Pons (tissue), 1 donor: Measurements from ENCODE around the gene GNA14.
A peak's percentile ranks its signal among the peaks of the same experiment; 100 is the strongest.
"Not testable (repeated sequence)": the region's sequence is repeated elsewhere in the genome, so short reads cannot be mapped to it uniquely, and the experiment has no call there.

Experiments
- DNase-seq: peaks from one replicate; pipeline ENCODE4 v3.0.0-alpha.2; 2016; ENCODE audit warnings: low spot score

Gene GNA14

DNA sequence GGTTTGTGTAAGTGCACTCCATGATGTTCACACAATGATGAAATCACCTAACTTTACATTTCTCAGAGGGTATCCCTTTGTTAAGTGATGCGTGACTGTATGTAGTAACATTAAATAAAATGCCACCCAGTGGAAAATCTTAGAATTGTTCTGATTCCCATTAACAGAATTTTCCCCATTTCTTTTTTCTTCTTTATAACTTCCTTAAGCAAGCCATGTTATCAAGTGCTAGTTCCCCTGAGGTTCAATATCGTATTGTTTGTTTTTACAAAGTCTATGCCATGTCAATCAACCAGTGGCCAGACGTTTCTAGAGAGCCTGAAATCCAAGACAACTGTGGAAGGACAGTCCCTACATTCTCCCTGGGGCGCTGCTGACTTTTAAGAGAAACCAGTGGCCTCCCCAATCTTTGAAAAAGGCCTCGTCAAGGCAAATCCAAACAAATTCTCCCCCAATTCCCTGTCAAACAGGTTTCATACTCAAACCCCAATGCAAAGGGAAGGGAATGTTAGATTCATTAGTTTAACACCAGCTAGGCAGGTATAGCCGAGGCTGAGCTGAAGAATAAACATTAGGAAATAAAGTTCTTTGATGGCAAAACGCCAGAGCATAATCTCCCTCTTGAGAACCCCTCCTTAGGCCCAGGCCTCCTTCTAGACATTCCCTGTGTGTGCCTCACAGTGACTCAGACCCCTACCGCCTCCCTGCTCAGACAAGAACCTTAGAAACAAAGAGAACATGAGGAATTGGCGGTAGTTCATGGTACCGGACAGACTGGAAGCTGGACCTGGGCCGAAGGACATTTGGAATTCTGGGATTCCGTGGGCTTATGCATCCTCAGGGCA is 198.7 kb downstream of the GNA14 start:
- no peak for DNase-seq

DNA sequence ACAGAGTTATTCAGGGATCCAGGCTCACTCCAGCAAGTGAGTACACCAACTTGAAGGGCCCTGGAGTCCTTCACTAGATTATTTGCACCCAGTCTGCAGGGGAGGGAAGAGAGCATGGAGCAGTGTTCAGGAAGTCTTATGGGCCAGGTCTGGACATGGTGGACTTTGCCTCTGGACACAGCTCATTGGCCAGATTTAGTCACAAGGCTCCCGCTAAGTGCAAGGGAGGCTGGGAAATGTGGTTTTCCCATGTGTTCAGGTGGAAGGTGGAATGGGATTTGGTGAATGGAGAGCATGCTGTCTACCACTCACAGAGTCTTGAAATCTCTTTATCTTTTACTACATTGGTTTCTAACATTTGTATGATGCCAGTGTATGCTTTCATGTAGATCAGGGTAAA is 200.5 kb downstream of the GNA14 start:
- DNase-seq = no peak

DNA sequence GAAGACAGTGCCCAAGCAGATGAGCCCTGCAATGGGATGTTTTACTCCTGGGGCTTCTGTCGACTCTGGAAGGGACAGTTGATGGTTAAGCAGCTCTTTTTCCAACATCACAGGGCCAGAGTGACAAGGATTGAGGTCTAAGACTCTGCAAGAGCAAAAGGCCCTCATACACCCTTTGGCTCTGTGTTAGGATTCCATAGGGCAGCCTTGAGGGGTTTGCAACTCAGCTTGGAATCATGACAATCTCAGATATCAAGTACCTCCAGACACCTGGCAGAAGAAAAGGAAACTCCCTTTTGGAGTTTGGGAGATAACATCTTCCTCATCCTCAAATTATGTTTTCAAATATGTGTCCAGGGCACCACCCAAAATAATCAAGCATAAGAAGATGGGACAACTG is 205.7 kb downstream of the GNA14 start:
- DNase-seq = no peak

DNA sequence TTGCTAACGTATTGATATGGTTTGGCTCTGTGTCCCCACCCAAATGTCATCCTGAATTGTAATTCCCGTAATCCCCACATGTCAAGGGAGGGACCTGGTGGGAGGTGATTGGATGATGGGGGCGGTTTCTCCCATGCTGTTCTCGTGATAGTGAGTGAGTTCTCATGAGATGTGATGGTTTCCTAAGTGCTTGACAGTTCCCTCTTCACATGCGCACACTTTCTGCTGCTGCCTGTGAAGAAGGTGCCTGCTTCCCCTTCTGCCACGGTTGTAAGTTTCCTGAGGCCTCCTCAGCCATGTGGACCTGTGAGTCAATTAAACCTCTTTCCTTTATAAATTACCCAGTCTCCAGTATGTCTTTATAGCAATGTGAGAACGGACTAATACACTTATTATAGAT is 207.0 kb downstream of the GNA14 start:
- DNase-seq = not testable (repeated sequence)

DNA sequence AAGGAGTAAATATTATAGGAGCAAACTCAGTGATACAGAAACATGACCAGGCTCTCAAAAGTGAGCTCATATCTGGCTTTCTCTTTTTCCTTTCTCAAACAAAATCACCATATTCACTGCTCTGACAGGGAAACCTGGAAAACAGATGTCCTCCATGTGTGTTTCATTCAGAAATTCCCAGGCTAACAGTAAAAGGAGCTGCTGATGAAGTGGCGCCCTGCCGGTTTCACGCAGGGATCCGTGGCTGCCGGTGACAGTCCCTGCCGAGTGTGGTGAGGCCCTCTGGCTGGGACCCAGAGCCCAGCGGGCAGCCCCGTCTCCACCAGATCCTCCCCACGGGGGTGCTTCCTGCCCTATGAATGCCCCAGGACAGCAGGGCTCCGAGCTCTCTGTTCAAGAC is 208.1 kb downstream of the GNA14 start:
- peak; percentile 77 for DNase-seq

DNA sequence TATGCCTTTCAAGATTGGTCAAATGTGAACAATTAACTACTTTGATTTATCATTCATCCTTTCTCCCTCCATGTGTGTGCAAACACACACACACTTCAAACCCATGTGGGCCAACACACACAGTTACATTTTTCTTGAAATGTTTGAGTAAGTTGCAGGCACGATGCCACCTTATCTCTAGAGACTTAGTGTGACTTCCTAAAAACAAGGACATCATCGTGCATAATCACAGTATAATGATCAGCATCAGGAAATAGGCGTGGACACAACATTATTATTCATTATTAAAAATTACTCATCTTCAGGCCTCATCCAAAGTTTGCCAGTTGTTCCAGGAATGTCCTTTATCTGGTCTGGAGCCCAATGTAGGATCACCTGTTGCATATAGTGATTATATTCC is 209.5 kb downstream of the GNA14 start:
- no peak for DNase-seq

DNA sequence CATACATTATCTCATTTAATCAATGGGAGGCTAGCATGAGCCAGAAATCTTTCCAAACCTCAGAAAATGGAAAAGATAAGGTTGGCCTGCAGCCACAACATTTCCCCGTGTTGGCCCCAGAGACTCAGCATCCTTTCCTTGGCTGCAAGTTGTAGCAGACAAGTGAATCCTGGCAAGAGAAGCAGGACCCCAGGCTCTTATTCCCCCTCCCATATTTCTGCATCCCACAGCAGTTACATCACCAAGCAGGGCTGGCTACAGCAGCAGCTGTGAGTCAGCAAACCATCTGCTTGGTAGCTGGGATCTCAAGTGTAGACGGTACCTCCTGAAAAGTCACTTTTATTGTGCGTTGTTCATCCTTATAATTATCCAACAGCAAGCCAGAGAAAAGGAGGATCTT is 212.4 kb downstream of the GNA14 start:
- DNase-seq = no peak

DNA sequence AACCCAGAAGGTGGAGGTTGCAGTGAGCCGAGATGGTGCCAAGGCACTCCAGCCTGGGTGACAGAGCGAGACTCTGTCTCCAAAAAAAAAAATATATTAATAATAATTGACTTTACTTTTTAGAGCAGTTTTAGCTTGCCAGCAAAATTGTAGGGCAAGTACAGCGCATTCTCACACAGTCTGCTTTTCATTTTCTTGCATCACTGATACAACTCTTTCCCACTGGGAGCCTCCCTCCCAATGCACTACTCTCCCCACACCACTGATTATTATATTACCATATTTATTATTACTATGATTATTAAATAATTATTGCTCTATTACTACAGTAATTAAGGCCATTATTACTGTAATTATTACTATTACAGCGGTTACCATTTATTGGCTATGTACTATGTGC is 212.8 kb downstream of the GNA14 start:
- DNase-seq = no peak

DNA sequence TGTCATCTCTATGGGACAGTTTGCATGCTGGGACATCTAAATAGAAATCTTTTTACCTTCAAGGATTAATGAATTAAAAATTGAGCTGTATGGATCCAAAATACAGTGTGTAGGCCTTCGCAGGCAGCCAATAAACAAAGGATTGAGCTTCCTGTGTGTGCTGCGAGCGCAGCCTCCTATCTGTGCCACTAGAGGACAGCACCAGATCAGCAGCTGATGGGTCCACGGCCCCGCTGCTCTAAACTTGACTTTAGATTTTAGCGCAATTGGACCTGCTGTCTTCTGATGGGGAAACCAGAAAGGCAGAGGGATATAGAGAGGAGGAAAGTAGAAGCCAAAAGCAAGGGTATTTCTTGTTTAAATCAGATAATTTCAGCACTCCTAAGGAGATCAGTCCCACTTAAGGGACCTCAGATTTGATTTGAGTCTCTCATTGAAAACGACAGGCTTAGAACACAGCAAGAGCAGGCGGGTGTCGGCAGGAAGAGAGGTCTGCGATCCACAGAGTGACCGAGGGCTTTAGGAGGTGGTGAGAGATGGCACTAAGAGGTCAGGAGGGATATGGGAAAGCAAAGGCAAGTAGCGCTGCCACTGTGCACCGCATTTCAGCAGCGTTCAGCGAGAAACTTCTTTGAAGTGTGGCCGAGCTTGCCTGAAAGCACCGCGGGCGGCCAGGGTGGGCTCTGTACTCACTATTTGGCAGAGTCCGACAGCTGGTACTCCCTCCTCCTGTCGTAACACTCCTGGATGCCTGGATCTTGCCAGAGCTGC is 214.3 kb downstream of the GNA14 start:
- peak; percentile 86 for DNase-seq

DNA sequence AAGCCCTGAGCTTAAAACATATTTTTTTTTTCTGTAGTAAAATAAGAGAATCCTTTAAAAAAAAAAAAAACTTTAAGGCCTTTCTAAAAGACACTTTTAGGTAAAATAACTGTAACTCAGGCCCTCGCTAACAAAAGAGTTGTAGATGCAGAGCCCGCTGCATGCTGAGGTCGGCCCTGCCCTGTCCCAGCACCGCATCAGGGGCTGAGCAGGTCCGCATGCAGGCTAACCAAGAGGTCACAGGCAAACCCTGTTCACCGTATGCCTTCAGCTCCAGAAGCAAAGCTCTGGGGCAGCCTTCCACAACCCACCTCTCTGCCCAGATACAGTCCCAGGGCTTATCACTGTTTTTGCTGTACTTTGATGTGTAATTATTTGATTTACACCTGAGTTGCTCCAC is 216.1 kb downstream of the GNA14 start:
- no peak for DNase-seq

DNA sequence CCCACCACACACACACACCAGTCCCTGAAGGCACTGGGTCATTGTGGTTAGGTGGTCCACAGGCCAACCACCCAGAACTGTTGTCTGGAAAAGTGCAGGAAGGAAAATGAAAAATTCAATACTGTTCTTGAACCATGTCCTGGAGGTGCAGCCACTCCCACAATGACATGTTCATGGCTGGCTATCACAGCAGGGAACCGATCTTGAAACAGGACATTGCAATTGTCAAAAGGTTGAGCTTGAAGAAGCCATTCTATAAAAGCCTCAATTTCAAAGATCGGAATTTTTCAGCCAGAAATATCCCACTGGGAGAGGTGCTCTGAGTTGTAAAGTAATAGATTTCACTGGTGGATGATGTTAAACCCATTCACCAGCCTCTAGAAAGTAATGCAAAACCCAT is 218.2 kb downstream of the GNA14 start:
- DNase-seq = no peak

DNA sequence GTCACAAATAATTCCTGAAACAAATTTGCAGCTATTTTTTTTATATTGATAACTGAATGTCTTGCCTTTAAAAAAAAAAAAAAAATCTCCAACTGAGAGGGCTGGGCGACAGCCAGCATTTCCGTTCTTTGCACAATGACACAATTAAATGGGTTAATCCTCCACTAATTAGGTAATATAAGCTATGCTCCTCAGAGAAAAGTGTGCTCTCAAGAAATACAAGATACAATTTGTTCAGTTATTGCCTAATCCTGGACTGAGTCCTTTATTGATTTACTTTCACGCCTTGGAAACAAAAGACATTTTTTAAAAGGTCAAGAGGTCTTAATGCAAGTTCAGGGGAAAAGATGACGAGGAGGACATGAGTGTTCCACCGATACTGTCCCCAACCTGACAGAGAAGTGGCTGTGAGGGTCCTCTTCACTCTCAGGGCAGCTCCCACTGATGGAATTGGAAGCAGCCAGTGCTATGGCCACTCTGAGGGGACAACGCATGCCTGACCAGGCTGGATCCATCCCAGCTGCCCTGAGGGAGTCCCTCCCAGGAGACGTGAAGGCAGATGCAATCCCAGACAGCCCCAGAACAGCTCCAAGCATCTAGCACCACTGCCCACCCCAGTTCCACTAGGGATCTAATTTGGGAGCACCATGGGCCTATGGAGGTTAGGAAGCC is 220.7 kb downstream of the GNA14 start:
- DNase-seq = no peak

DNA sequence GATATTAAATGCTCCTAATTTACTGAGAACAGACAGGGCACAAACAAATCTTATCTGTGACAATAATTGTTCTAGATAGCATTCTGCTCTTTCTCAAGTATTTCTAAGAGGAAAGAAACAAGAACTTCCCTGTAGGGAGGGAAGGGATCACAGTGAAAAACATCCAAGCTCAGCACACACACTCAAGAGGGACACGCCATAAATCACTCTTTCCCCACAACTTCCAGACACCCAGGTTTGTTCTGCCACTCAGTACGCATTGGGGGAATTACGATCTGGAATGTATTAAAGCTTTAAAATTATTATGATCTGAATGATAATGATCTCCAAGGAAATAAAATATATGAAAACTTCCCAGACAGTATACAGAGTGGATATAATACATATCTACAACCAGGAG is 221.4 kb downstream of the GNA14 start:
- no peak for DNase-seq

DNA sequence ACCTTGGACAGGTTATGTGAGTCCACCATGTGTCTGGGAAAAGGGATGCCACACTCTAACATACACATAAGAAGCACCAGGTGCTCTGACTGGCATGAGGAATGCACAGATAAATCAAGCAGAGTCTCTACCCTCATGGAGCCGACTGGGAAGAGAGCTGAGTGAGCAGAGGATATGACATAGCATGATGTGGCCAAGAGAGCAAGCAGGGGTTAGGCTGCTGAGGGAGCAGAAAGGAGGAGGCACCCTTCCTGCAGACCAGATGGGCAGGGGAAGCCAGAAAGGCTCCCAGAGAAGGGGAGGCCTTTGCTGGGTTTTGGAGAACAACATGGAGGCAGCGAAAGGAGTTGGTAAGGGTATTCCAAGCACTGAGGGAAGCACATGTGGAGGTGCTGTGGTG is 223.1 kb downstream of the GNA14 start:
- DNase-seq = no peak

DNA sequence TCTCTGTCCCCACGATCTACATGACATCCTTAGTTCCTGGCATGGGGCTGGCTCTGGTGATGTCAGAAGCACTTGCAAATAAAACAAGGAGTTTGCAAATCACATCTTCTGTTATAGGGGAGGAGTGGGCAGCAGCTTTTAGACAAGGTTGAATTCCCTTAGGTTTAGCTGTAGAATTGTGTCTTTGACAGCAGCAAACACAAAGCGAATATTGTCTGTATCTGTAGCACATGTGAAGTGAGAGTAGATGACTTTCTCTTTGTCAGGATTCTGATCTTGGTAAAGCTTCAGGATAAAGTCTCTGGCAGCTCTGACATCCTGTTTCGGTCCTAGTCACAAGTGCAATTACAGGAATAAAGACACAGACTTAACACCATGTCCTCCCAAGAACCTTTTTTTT is 224.3 kb downstream of the GNA14 start:
- no peak for DNase-seq

DNA sequence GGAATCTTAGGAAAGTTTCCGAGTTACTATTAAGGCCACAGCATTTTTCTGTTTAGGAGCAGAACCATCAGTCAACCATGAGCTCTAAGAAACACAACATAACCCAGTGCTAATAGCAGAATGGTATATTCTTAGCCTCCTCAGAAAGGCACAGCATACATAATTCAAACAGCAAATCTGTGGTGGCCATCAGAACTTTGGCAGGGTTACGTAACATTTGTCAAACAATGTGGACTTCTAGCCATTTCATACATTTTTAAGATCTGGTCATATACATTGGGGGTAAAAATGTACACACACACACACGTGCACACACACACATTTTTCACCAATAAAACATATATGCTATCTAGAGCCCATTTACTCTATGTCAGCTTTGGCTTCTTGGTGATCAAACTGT is 225.2 kb downstream of the GNA14 start:
- DNase-seq = no peak

DNA sequence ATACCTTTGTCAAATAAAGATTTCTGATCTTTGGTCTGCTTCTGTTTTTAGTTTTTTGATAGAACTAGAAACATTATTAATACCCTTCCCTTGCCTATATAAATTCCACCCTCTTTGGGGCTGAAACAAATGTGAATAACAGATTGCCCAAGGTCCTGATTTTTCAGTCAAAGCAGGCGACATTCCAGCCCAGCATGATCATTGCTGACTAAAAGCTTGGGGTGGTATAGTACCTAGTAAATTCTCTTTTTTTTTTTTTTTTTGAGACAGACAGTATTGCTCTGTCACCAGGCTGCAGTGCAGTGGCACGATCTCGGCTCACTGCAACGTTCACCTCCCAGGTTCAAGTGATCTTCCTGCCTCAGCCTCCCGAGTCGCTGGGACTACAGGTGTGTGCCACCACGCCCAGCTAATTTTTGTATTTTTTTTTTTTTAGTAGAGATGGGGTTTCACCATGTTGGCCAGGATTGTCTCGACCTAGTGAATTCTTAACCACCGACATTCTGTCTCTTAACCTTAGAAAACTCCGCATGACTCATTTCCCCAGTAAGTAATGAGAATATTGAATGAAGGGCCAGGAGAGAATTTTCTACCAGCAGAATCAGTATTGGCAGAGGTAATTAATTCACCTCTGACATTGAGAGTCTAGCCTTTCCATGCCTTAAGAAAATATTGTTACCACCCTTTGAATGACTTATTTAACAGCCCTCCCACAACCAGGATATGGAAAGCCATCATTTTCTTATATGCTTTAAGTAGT is 226.4 kb downstream of the GNA14 start:
- DNase-seq = no peak

DNA sequence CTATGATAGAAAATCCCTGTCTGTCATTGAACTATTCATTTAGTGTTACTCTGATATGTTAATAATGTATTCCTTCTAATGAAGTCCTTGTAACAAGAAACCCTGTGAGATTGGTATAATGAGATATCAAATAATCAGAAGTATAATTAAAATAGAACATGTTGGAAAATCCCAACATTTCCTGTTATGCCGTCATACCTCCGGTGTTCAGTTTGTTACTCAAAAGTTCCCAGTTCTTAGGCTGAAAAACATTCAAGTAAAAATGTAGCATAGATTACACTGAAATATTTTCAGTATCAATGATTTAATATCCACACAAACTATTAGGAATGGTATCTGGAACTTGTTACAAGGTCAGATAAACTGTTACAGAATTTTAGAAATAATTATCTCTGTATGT is 227.5 kb downstream of the GNA14 start:
- no peak for DNase-seq

DNA sequence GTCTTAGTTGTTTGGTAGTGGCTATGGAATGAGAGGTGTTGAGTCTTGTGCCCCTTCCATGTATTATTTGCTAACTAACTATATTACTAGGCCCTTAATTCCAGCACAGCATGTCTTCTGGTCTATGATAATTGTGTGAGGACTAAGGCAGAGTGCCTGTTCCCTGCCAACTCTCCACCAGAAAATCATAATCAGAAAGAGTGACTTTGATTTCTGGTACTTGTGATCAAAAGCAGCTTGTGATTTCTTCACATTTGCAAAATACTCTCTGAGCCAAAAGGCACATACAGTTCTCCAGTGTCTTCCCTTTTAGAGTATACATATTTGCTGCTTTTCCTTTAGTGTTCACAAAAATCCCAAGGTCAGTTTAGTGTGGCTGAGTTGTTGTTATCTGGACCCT is 229.9 kb downstream of the GNA14 start:
- no peak for DNase-seq

DNA sequence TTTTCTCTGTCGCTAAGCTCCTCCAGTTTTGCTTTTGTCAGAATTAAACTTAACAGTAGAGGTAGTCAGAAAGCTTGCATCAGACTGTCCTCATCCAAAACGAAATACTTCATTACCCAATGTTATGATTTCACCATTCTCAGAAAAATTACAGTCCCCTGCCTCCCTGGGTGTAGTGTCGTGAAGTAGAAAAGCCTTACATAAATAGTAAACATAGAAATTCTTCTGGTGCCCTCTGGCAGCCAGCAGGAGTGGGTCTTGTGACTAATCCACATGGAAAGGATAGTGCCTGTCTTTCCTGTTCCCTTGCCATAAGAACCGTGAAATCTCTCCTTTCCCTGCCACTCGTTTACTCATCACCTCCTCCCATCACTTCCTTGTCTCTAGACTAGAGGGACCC is 230.6 kb downstream of the GNA14 start:
- peak; percentile 29 for DNase-seq

DNA sequence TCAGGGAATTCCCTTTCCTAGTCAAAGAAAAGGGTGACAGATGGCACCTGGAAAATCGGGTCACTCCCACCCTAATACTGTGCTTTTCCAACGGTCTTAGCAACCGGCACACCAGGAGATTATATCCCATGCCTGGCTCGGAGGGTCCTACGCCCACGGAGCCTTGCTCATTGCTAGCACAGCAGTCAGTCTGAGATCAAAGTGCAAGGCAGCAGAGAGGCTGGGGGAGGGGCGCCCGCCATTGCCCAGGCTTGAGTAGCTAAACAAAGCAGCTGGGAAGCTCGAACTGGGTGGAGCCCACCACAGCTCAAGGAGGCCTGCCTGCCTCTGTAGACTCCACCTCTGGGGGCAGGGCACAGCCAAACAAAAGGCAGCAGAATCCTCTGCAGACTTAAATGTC is 239.6 kb downstream of the GNA14 start:
- not testable (repeated sequence) for DNase-seq

DNA sequence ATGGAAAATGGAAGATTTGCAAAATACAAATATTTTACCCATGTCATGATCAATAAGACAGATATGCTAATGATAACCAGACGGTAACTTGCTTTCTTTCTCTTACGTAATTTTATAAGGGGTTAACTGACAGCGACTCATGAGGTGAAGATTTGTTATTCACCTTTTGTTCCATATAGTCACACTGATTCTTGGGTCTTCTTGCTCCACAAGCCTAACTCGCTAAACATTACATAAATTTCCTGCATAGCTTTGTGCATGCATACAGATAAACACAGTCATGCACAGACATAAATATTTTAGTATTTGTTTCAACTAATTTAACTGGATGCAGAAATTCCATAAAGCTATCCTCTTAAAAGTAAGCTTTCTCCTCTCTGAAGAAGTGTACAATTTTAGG is 244.9 kb downstream of the GNA14 start:
- DNase-seq = no peak
